GM12878 (cell line): ENCODE data around the gene PSMB7. TPM values are rescaled to one million over a fixed set of nuclear protein-coding genes. Genes with fewer than 3 reads are reported as not detected.

Experiments
- ATAC-seq: fragments of 200-7000 bp; cut with Tn5 transposase; 3 replicates; pipeline ENCODE4 v1.9.1; 2020; ENCODE audit warnings: mild to moderate bottlenecking, moderate library complexity
- BruUV-seq: library from RNA; stranded (reverse); fragments of 400-500 nt; replicated peaks from 2 replicates; lab custom pipeline; 2021; lab: Mats Ljungman, UMichigan
- CTCF ChIA-PET: fragments of 300-600 bp; sonication (Branson Sonifier 250); formaldehyde crosslinking; extraction: SDS; loops from one replicate; lab custom pipeline; 2021; ENCODE audit warnings: inconsistent platforms; lab: Yijun Ruan, JAX
- POLR2A ChIA-PET: fragments of 350-600 bp; formaldehyde crosslinking; extraction: SDS; loops from one replicate; lab custom pipeline; 2021; ENCODE audit warnings: inconsistent platforms; lab: Charles Lee
- RAD21 ChIA-PET: fragments of 300-600 bp; sonication (Branson Sonifier 250); formaldehyde crosslinking; loops from one replicate; lab custom pipeline; 2023; ENCODE audit warnings: antibody characterized with exemption; ENCODE audit not compliant: unreplicated experiment; lab: Charles Lee
- SMC1A ChIA-PET: fragments of 300-600 bp; sonication (Branson Sonifier 250); formaldehyde crosslinking; loops from one replicate; lab custom pipeline; 2023; ENCODE audit not compliant: unreplicated experiment, uncharacterized antibody; lab: Charles Lee
- DNase-seq: peaks from one replicate; pipeline ENCODE4 v3.0.0-alpha.2; 2011; ENCODE audit warnings: low read depth, low spot score
- FAIRE-seq: peaks from 3 replicates; lab custom pipeline; 2011; peaks lifted over from hg19 to GRCh38; lab: Jason Lieb, UNC
- H2AFZ ChIP-seq: 2 replicates; pipeline ENCODE4 v1.6.0; 2011; ENCODE audit warnings: low read depth, low read length, control low read depth; ENCODE audit not compliant: control insufficient read depth
- H3K27ac ChIP-seq: 2 replicates; pipeline ENCODE4 v1.5.1; 2011; ENCODE audit warnings: control low read depth; ENCODE audit not compliant: control insufficient read depth, insufficient read depth
- H3K27me3 ChIP-seq, 2 experiments: replicated peaks in 1 of 2; 2 replicates each; pipeline versions ENCODE4 v1.6.0 to v1.6.1; 2011; ENCODE audit warnings: low read length in 1 of 2; ENCODE audit not compliant: control insufficient read depth in 2 of 2, insufficient read depth in 2 of 2
- H3K36me3 ChIP-seq, 2 experiments: 2 replicates each; pipeline ENCODE4 v1.5.1; 2011; ENCODE audit warnings: low read length in 1 of 2; ENCODE audit not compliant: control insufficient read depth in 2 of 2, insufficient read depth in 2 of 2
- H3K4me1 ChIP-seq: 2 replicates; pipeline ENCODE4 v1.6.1; 2011; ENCODE audit warnings: mild to moderate bottlenecking, low read length, moderate library complexity, mixed read lengths; ENCODE audit not compliant: control insufficient read depth, insufficient read depth
- H3K4me2 ChIP-seq: 2 replicates; pipeline ENCODE4 v1.6.0; 2011; ENCODE audit warnings: control low read depth; ENCODE audit not compliant: control insufficient read depth, insufficient read depth
- H3K4me3 ChIP-seq: fragments of 200-600 bp; sonication (generic); 2 replicates; pipeline ENCODE4 v1.5.1; 2016
- H3K79me2 ChIP-seq: 2 replicates; pipeline ENCODE4 v1.6.0; 2011; ENCODE audit warnings: low read length; ENCODE audit not compliant: control insufficient read depth, insufficient read depth
- H3K9ac ChIP-seq: 2 replicates; pipeline ENCODE4 v1.8.0; 2011; ENCODE audit warnings: low read length, control low read depth, mixed read lengths; ENCODE audit not compliant: control insufficient read depth, insufficient read depth
- H3K9me3 ChIP-seq: replicated peaks from 3 replicates; pipeline ENCODE4 v1.5.1; 2011; ENCODE audit warnings: mild to moderate bottlenecking, low read length; ENCODE audit not compliant: control insufficient read depth, insufficient read depth
- H4K20me1 ChIP-seq: 2 replicates; pipeline ENCODE4 v1.6.0; 2011; ENCODE audit not compliant: control insufficient read depth, insufficient read depth
- CBX3 ChIP-seq: fragments of 200-600 bp; sonication (generic); IDR thresholded peaks from 2 replicates; pipeline ENCODE4 v1.6.1; 2016; ENCODE audit warnings: low read depth, borderline replicate concordance
- EED ChIP-seq: sonication (generic); IDR thresholded peaks from 2 replicates; pipeline ENCODE4 v1.6.1; 2016; ENCODE audit warnings: antibody characterized with exemption, low read depth
- MTA2 ChIP-seq: fragments of 450-650 bp; IDR thresholded peaks from 2 replicates; pipeline ENCODE4 v1.6.1; 2016; ENCODE audit warnings: low read depth, mild to moderate bottlenecking, moderate library complexity
- NR2F1 ChIP-seq: fragments of 450-650 bp; conservative IDR thresholded peaks from 2 replicates; pipeline ENCODE4 v1.6.1; 2017; ENCODE audit warnings: mild to moderate bottlenecking
- POLR2A ChIP-seq: IDR thresholded peaks from 2 replicates; pipeline ENCODE4 v1.6.1; 2011; ENCODE audit warnings: low read depth, mild to moderate bottlenecking, low read length
- SRF ChIP-seq, 2 experiments: IDR thresholded peaks; 2 replicates each; pipeline ENCODE4 v1.6.1; 2011; ENCODE audit warnings: low read depth in 2 of 2, low read length in 2 of 2, mild to moderate bottlenecking in 1 of 2, moderate library complexity in 1 of 2
- WGBS: methylation state at CpG from one replicate; pipeline ENCODE4 v1.1.6; 2016; ENCODE audit warnings: low lambda C conversion rate; ENCODE audit not compliant: insufficient replicate concordance, insufficient coverage; ENCODE audit errors: missing lambda C conversion rate; 5-methylcytosine and 5-hydroxymethylcytosine counted together
- in situ Hi-C: fragments of 300-500 bp; cut with MboI; formaldehyde crosslinking; loops from 9 replicates; pipeline ENCODE4 v1.14.3; 2018; ENCODE audit warnings: mixed read lengths
- intact Hi-C: fragments of 100-400 bp; cut with micrococcal nuclease; formaldehyde crosslinking; loops from one replicate; pipeline ENCODE4 v1.14.2; 2022; ENCODE audit not compliant: unreplicated experiment
- polyA plus RNA-seq, 11 experiments: library from polyadenylated mRNA; depleted of rRNA in 4 of 11; unstranded in 6 of 11; stranded (reverse) in 5 of 11; fragments of >200 nt; fragmentation: Nextera tagmentation in 4 of 11; fragmentation: Illumina TruSeq in 1 of 11; extraction: Ambion mirVana in 4 of 11; extraction: Trizol in 1 of 11; gene quantifications; 1 replicate in 1 of 11; 2 replicates in 10 of 11; pipeline versions ENCODE4 v1.2.1 to v1.2.3, GENCODE V29; 2011 to 2016; ENCODE audit warnings: inconsistent platforms in 2 of 11, missing spikeins in 2 of 11, low read depth in 1 of 11
- total RNA-seq, 4 experiments: library from RNA; depleted of rRNA in 3 of 4; stranded (reverse); fragments of >200 nt in 3 of 4; fragmentation: Illumina TruSeq in 1 of 4; extraction: Trizol in 1 of 4; gene quantifications; 2 replicates each; pipeline versions ENCODE4 v1.2.1 to v1.2.3, GENCODE V29; 2013 to 2021
- TF ChIP-seq, protein P1 (sequence below): fragments of 450-650 bp; conservative IDR thresholded peaks from 2 replicates; pipeline ENCODE4 v1.6.1; 2017; ENCODE audit warnings: mild to moderate bottlenecking, moderate library complexity

The PSMB7 gene
- total and polyA plus RNA-seq, 10 of the 15 experiments (the other 5 are each of a cell fraction or from before 2014, with no cell fraction given) = 174 to 564 (median 268) TPM

GRCh38 chr9:124315882-124316281 lies 99.4 kb downstream of the PSMB7 start:
- intact Hi-C loops = no loop called here
- Histone ChIP-seq H3K79me2 (peaks cover 1% of the 10 kb centered on the region; the same call in 1 of the 2 replicates), H3K4me2 (no peak overlapping the region)
- no peak for ATAC-seq
- 92% methylated on average over 16 of the region's 16 CpGs for WGBS
- RAD21 ChIA-PET = no interaction called here
- CTCF ChIA-PET = interaction anchor here (0.5 kb wide), 1 partner anchor 113 kb away, joined by 3 read pairs; no protein-coding TSS in a partner anchor
- POLR2A ChIA-PET = no interaction called here
- no peak for TF ChIP-seq CBX3
- 0 out of 2 replicates have a peak, but pooled peaks have one; percentile 7 for TF ChIP-seq POLR2A
- TF ChIP-seq, protein P1, sequence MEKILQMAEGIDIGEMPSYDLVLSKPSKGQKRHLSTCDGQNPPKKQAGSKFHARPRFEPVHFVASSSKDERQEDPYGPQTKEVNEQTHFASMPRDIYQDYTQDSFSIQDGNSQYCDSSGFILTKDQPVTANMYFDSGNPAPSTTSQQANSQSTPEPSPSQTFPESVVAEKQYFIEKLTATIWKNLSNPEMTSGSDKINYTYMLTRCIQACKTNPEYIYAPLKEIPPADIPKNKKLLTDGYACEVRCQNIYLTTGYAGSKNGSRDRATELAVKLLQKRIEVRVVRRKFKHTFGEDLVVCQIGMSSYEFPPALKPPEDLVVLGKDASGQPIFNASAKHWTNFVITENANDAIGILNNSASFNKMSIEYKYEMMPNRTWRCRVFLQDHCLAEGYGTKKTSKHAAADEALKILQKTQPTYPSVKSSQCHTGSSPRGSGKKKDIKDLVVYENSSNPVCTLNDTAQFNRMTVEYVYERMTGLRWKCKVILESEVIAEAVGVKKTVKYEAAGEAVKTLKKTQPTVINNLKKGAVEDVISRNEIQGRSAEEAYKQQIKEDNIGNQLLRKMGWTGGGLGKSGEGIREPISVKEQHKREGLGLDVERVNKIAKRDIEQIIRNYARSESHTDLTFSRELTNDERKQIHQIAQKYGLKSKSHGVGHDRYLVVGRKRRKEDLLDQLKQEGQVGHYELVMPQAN = no peak
- no peak for TF ChIP-seq NR2F1
- no peak for TF ChIP-seq MTA2
- TF ChIP-seq EED = no peak
- TF ChIP-seq SRF (IDR thresholded peaks at IDR 0.05; ENCODE audit: low read depth in 2 of 2, low read length in 2 of 2) = no peak
- TF ChIP-seq, all 136 proteins: peak for 1
- no peak for DNase-seq
- SMC1A ChIA-PET = interaction anchor here (1.4 kb wide), 1 partner anchor 23 kb away, joined by 3 read pairs; no protein-coding TSS in a partner anchor
- Histone ChIP-seq H3K4me3 (no peak overlapping the region), H3K9ac (no peak overlapping the region), H3K9me3 (no peaks in the 10 kb centered on the region), H3K27ac (no peak overlapping the region), H4K20me1 (peaks cover 5% of the 10 kb centered on the region; the same call in 1 of the 2 replicates), H3K27me3 (no peaks in the 10 kb centered on the region), H3K36me3 (peaks cover 30 to 52% of the 10 kb centered on the region in 2 experiments; a peak in 3 of 4 replicates), H2AFZ (no peak overlapping the region), H3K4me1 (no peaks in the 10 kb centered on the region)
- BruUV-seq = no TSS peak
- in situ Hi-C loops = no loop called here
- FAIRE-seq = no peak
